HCT116 (cell line): ENCODE results near the gene HLA-DMA. TPM values are rescaled to one million over a fixed set of nuclear protein-coding genes. Genes with fewer than 3 reads are reported as not detected.

Experiments
- ATAC-seq: fragments of 200-7000 bp; cut with Tn5 transposase; 2 replicates; pipeline ENCODE4 v1.9.1; 2020; ENCODE audit warnings: mild to moderate bottlenecking, moderate library complexity
- BruUV-seq: library from RNA; stranded (reverse); fragments of 400-500 nt; replicated peaks from 2 replicates; lab custom pipeline; 2021; lab: Mats Ljungman, UMichigan
- CTCF ChIA-PET: fragments of 300-600 bp; sonication (Branson Sonifier 250); formaldehyde crosslinking; loops from one replicate; lab custom pipeline; 2021; ENCODE audit warnings: antibody characterized with exemption; lab: Charles Lee
- POLR2A ChIA-PET: fragments of 300-600, 350-600 bp; sonication (Branson Sonifier 250); formaldehyde crosslinking; loops from one replicate; lab custom pipeline; 2021; ENCODE audit warnings: antibody characterized with exemption; lab: Charles Lee
- RAD21 ChIA-PET, 2 experiments: fragments of 300-600 bp; sonication (Branson Sonifier 250); formaldehyde crosslinking; loops; one replicate each; lab custom pipeline; 2023; ENCODE audit warnings: low total read pairs in 2 of 2; ENCODE audit not compliant: uncharacterized antibody in 2 of 2, unreplicated experiment in 2 of 2, low non-redundant PET in 1 of 2; lab: Charles Lee
- DNase-seq: peaks from one replicate; pipeline ENCODE4 v3.0.0-alpha.2; 2010; ENCODE audit warnings: low read depth, low spot score
- H2AFZ ChIP-seq: fragments of 200-600 bp; shearing (Covaris generic), sonication (generic); 2 replicates; pipeline ENCODE4 v1.6.1; 2017; ENCODE audit warnings: low read depth, mixed run types, mixed read lengths, antibody characterized with exemption, low read length; ENCODE audit not compliant: poor library complexity, severe bottlenecking
- H3K27ac ChIP-seq: 2 replicates; pipeline ENCODE4 v1.5.1; 2012; ENCODE audit warnings: low read depth, low read length
- H3K27me3 ChIP-seq: fragments of 200-600 bp; sonication (generic); 2 replicates; pipeline ENCODE4 v1.6.1; 2016; ENCODE audit warnings: mixed run types, low read length, mixed read lengths; ENCODE audit not compliant: insufficient read depth
- H3K36me3 ChIP-seq, 2 experiments: fragments of 200-500 bp in 1 of 2; fragments of 200-600 bp in 1 of 2; sonication (Bioruptor generic) in 1 of 2; sonication (generic) in 1 of 2; 2 replicates each; pipeline versions ENCODE4 v1.5.1 to v1.6.1; 2014 to 2016; ENCODE audit warnings: low read length in 2 of 2, inconsistent platforms in 1 of 2, mixed read lengths in 1 of 2, mixed run types in 1 of 2; ENCODE audit not compliant: insufficient read depth in 2 of 2, control insufficient read depth in 1 of 2
- H3K4me1 ChIP-seq, 2 experiments: fragments of 200-600 bp in 1 of 2; sonication (generic) in 1 of 2; 2 replicates each; pipeline versions ENCODE4 v1.5.1 to v1.6.1; 2012 to 2017; ENCODE audit warnings: low read length in 2 of 2, inconsistent platforms in 1 of 2, mild to moderate bottlenecking in 1 of 2, mixed read lengths in 1 of 2, mixed run types in 1 of 2, moderate library complexity in 1 of 2; ENCODE audit not compliant: insufficient read depth in 2 of 2, control insufficient read depth in 1 of 2
- H3K4me2 ChIP-seq: fragments of 200-600 bp; sonication (generic); 2 replicates; pipeline ENCODE4 v1.6.1; 2017; ENCODE audit warnings: mixed run types, low read length, mixed read lengths
- H3K4me3 ChIP-seq, 2 experiments: fragments of 200-600 bp in 1 of 2; sonication (generic) in 1 of 2; replicated peaks in 1 of 2; 2 replicates each; pipeline ENCODE4 v1.5.1; 2011 to 2016; ENCODE audit warnings: low read length in 2 of 2, control low read depth in 1 of 2, low read depth in 1 of 2, mild to moderate bottlenecking in 1 of 2, mixed read lengths in 1 of 2, mixed run types in 1 of 2
- H3K79me2 ChIP-seq: fragments of 200-600 bp; sonication (generic); 2 replicates; pipeline ENCODE4 v1.6.1; 2017; ENCODE audit warnings: mild to moderate bottlenecking, mixed run types, low read length, moderate library complexity, mixed read lengths; ENCODE audit not compliant: insufficient read depth
- H3K9ac ChIP-seq: fragments of 200-600 bp; sonication (generic); 2 replicates; pipeline ENCODE4 v1.6.1; 2016; ENCODE audit warnings: low read length, mixed read lengths
- H3K9me2 ChIP-seq: fragments of 200-600 bp; sonication (generic), shearing (Covaris generic); 2 replicates; pipeline ENCODE4 v1.6.1; 2017; ENCODE audit warnings: mixed run types, mild to moderate bottlenecking, moderate library complexity; ENCODE audit not compliant: insufficient read depth
- H3K9me3 ChIP-seq, 2 experiments: fragments of 200-500 bp in 1 of 2; fragments of 200-600 bp in 1 of 2; sonication (Bioruptor generic) in 1 of 2; sonication (generic) in 1 of 2; 2 replicates each; pipeline ENCODE4 v1.6.1; 2014 to 2017; ENCODE audit warnings: low read length in 2 of 2, mixed read lengths in 2 of 2, inconsistent platforms in 1 of 2, low read depth in 1 of 2, mild to moderate bottlenecking in 1 of 2, mixed run types in 1 of 2, moderate library complexity in 1 of 2; ENCODE audit not compliant: control insufficient read depth in 1 of 2, insufficient read depth in 1 of 2
- H4K20me1 ChIP-seq: fragments of 200-600 bp; sonication (generic), shearing (Covaris generic); 2 replicates; pipeline ENCODE4 v1.6.1; 2017; ENCODE audit warnings: mixed run types, mild to moderate bottlenecking, moderate library complexity; ENCODE audit not compliant: insufficient read depth
- CEBPB ChIP-seq: IDR thresholded peaks from 2 replicates; pipeline ENCODE4 v1.6.1; 2012; ENCODE audit warnings: low read depth
- RAD21 ChIP-seq: IDR thresholded peaks from 2 replicates; pipeline ENCODE4 v1.6.1; 2012; ENCODE audit warnings: low read depth, mild to moderate bottlenecking
- SIN3A ChIP-seq: IDR thresholded peaks from 2 replicates; pipeline ENCODE4 v1.6.1; 2012; ENCODE audit warnings: low read depth
- SRF ChIP-seq: IDR thresholded peaks from 2 replicates; pipeline ENCODE4 v1.6.1; 2012; ENCODE audit warnings: low read depth
- intact Hi-C: fragments of 100-400 bp; cut with micrococcal nuclease; formaldehyde crosslinking; loops from 2 replicates; pipeline ENCODE4 v1.10.0; 2022
- total RNA-seq: library from RNA; stranded (reverse); gene quantifications from one replicate; pipeline ENCODE4 v1.2.1, GENCODE V29; 2021; ENCODE audit not compliant: unreplicated experiment
- TF ChIP-seq, protein P1 (sequence below): IDR thresholded peaks from 2 replicates; pipeline ENCODE4 v1.6.1; 2012
- TF ChIP-seq, protein P2 (sequence below): IDR thresholded peaks from 2 replicates; pipeline ENCODE4 v1.6.1; 2012
- TF ChIP-seq, protein P3 (sequence below), 3 experiments: fragments of 200-600 bp in 1 of 3; sonication (generic) in 1 of 3; IDR thresholded peaks in 2 of 3; conservative IDR thresholded peaks in 1 of 3; 2 replicates each; pipeline ENCODE4 v1.5.1; 2012 to 2017; ENCODE audit warnings: low read depth in 2 of 3, low read length in 2 of 3, antibody characterized with exemption in 1 of 3, borderline replicate concordance in 1 of 3, control low read depth in 1 of 3, mild to moderate bottlenecking in 1 of 3, mixed read lengths in 1 of 3, mixed run types in 1 of 3, moderate library complexity in 1 of 3; ENCODE audit not compliant: insufficient read depth in 1 of 3

HLA-DMA gene
- total RNA-seq, 1 experiment from 2014 or later: 12.1 TPM

DNA sequence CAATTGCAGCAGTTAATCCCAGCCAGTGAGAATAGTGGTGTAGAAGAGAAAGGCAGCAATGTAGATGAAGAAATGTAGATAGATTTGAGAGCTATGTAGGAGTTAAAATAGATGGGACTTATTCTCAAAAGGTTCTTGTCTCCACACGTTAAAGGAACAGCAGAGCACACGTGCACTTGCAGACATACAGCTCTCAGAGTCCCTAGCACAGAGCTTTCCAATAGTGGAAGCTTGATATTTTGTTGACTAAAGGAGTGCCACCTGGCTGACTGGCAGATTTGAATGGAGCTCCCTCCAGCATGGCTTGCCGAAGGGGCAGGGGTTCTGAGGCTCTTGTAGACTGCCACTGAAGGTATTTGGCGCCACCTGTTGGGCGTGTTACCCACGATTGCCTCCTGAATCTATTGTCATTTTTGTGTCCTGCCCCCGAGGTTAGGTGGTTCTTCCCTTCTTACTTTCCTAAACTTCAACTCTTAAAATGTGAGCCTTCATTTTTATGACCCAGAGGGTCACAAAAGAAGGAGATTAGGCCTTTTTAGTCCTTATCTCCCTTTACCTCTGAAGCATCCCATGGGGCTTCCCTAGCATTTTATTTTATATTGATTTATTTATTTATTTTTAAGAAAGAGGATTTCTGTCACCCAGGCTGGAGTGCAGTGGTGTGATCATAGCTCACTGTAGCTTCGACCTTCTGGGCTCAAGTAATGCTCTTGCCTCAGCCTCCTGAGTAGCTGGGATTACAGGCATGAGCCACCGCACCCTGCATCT, 31.9 kb upstream of the HLA-DMA start:
- H2AFZ ChIP-seq: no peak overlapping the region
- no peaks in the 10 kb centered on the region for H3K9me3 ChIP-seq
- no peak overlapping the region for H3K27ac ChIP-seq
- H3K4me3 ChIP-seq: no peak overlapping the region
- no peaks in the 10 kb centered on the region for H3K27me3 ChIP-seq
- intact Hi-C loops: loop anchor here (1.0 kb wide), 2 partner anchors 52 to 100 kb away; no protein-coding TSS in a partner anchor
- no TSS peak for BruUV-seq
- peaks cover 26% of the 10 kb centered on the region; the same call in 1 of the 2 replicates for H4K20me1 ChIP-seq
- POLR2A ChIA-PET: interaction anchor here (0.6 to 12.5 kb wide), 5 partner anchors 8 to 146 kb away, joined by 3 to 227 read pairs (median 5); partner anchors contain the start of genes BRD2 and TAP2
- DNase-seq (peak; percentile 77), ATAC-seq (peak; percentile 81)
- no peak overlapping the region for H3K4me2 ChIP-seq
- TF ChIP-seq, protein P1, sequence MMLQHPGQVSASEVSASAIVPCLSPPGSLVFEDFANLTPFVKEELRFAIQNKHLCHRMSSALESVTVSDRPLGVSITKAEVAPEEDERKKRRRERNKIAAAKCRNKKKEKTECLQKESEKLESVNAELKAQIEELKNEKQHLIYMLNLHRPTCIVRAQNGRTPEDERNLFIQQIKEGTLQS: no peak
- no peak for TF ChIP-seq SRF
- no peak for TF ChIP-seq CEBPB
- TF ChIP-seq SIN3A: no peak
- TF ChIP-seq, protein P2, sequence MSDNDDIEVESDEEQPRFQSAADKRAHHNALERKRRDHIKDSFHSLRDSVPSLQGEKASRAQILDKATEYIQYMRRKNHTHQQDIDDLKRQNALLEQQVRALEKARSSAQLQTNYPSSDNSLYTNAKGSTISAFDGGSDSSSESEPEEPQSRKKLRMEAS: 0 out of 2 replicates have a peak, but pooled peaks have one; percentile 34
- TF ChIP-seq RAD21: peak; percentile 98
- TF ChIP-seq, protein P3, sequence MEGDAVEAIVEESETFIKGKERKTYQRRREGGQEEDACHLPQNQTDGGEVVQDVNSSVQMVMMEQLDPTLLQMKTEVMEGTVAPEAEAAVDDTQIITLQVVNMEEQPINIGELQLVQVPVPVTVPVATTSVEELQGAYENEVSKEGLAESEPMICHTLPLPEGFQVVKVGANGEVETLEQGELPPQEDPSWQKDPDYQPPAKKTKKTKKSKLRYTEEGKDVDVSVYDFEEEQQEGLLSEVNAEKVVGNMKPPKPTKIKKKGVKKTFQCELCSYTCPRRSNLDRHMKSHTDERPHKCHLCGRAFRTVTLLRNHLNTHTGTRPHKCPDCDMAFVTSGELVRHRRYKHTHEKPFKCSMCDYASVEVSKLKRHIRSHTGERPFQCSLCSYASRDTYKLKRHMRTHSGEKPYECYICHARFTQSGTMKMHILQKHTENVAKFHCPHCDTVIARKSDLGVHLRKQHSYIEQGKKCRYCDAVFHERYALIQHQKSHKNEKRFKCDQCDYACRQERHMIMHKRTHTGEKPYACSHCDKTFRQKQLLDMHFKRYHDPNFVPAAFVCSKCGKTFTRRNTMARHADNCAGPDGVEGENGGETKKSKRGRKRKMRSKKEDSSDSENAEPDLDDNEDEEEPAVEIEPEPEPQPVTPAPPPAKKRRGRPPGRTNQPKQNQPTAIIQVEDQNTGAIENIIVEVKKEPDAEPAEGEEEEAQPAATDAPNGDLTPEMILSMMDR (IDR thresholded peaks at IDR 0.05 in 2 of 3, conservative IDR thresholded peaks at IDR 0.05 in 1 of 3; ENCODE audit: borderline replicate concordance in 1 of 3, insufficient read depth in 1 of 3, low read depth in 2 of 3, low read length in 2 of 3): peak; percentile 84 to 95 (median 90)
- no peaks in the 10 kb centered on the region for H3K4me1 ChIP-seq
- H3K79me2 ChIP-seq: peaks cover 10% of the 10 kb centered on the region; the same call in 1 of the 2 replicates
- H3K9ac ChIP-seq: no peak overlapping the region
- no peaks in the 10 kb centered on the region for H3K9me2 ChIP-seq
- peaks cover 17% of the 10 kb centered on the region in 2 experiments for H3K36me3 ChIP-seq
- CTCF ChIA-PET: interaction anchor here (0.6 to 4.6 kb wide), 35 partner anchors 12 to 729 kb away, joined by 3 to 79 read pairs (median 5); partner anchors contain the start of genes HLA-DMA, HLA-DMB, HLA-DPB1 and PSMB9
- RAD21 ChIA-PET: interaction anchor here (0.8 to 2.5 kb wide), 9 partner anchors 13 to 147 kb away, joined by 3 to 10 read pairs (median 4); partner anchors contain the start of genes BRD2 (in 1 of the 2) and TAP2 (in 1 of the 2)
